ENCODE results near the gene TAS1R2.

TAS1R2 gene

DNA sequence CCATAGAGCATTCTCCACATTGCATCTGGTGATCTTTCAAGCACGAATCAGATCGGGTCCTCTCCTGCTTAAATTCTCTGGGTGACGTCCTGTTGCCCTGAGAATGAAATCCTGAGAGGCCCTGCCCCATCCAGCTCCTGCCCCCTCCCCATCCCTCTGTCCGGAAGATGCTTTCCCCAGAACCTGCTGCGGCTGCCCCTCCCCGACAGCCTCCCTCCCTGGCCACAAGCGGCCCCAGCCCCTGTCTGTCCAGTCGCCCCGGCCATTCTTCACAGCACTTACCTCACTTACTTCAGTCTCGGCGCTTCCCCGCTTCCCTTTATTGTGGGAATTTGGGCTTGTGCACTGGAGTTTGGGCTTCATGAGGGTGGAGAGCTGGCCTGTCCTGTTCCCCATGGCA is 40.3 kb downstream of the TAS1R2 start:
- no peak for DNase-seq

DNA sequence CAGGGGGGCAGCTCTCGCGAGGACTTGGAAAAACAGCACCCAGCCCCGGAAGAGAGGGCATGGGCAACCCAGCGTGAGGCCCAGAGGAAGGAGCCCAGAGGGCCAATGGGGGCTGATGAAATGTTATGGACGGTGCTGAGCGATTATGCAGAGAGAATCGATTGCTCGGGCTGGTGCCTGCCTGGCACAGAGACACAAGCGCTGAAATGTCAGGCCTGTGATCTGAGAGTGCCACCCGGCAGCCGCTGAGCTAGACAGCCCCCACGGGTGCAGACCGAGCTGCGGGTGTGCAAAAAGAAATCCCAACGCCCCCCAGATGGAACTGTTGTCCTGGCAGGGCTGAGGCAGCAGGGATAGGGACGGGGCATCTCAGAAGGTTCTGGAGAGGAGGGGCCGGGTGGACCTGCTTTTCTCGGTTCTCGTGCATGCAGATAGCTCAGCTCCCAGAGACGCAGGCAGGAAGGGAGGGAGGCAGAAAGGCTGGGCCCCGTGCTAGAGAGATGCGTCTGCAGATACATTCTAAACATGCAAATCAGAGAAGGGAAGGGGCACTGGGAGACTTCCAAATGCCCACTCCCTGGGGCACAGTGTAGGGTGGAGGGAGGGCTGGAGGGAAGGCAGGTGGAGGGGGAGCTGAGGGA is 41.5 kb downstream of the TAS1R2 start:
- DNase-seq: no peak

- no peak for DNase-seq
These were observed 42.1 kb downstream of the TAS1R2 start for GRCh38 chr1:18817316-18817715.

- DNase-seq: no peak
These were observed 42.7 kb downstream of the TAS1R2 start for GRCh38 chr1:18816808-18817207.

GRCh38 chr1:18814874-18815531 is 44.5 kb downstream of the TAS1R2 start:
- no peak for DNase-seq

- no peak for DNase-seq
These were observed 45.0 kb downstream of the TAS1R2 start for GRCh38 chr1:18814425-18814824.

DNA sequence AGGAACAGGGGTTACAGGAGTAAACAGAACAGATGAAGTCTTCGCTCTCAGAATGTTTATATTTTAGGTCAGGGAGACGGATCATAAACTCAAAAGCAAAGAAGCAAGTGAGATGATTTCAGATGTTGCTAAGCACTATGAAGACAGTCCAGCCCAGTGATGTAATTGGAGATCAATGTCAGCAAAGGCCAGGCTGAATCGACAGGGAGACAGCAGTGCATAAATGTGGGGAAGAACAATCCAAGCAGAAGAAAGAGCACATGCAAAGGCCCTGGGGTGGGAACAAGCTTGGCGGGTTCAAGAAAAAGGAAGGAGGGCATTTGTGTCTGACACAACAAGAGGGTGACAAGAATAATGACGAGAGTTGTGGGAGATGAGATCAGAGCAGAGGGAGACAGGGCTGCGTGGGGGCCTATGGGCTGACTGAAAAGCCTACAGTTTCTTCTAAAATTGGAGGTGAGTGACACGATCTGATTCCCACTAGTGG is 47.0 kb downstream of the TAS1R2 start:
- no peak for DNase-seq

- no peak for DNase-seq
These were observed 47.6 kb downstream of the TAS1R2 start for GRCh38 chr1:18811733-18812452.

GRCh38 chr1:18809953-18810899 is 49.2 kb downstream of the TAS1R2 start:
- DNase-seq: no peak

DNA sequence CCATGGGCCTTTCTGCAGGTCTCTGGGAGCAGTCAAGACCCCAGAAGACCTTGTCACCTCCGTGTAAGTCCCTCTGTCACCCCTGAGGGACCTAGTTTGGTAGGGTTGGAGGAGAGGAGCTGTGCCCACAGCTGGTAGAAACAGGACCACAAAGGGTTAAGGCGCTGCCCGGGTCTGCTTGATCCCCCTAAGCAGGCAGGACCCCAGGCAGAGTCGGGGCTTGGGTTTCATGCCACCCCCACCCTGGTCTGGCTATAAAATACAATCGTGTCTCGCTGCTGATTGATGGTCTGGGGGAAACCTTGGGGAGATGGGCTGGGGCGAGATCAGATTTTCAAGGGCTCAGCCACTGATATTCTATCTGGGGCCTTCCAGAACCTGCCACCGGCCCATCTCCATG is 50.9 kb downstream of the TAS1R2 start:
- no peak for DNase-seq

GRCh38 chr1:18807334-18808063 is 52.0 kb downstream of the TAS1R2 start:
- DNase-seq: no peak

- DNase-seq: no peak
These were observed 53.3 kb downstream of the TAS1R2 start for GRCh38 chr1:18805925-18806849.

DNA sequence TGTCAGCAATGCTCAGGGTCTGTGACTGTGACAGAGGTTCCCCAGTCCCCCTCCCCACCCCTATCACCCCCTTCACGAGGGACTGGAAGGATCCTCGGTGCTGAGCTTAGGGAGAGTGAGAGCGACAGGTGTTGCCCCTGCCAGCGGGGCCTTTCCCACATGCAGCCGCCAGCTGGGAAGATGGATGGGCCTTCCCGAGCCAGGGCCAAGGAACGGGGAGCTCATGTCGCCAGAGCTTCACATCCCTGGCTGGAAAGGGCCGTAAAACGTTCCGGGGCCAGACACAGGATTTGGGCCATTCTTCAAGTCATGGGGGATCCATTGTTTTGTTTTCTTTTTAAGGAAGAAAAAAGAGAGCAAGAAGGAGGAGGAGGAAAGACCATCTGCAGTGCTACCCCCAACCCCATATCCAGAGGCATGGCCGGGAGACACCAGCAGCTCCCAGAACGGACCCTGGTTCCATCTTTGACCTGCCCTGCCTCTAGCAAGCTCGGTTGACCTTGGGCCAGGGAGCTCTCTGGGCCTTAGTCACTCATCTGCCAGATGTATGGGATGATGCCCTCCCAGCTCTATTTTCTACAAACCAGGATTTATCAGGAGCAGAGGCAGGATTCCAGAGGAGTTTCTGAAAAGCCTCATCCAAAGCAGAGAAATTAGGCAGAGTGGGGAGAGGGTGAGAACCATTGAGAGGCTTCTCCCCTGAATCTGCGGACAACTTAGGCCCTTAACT is 54.1 kb downstream of the TAS1R2 start:
- DNase-seq: no peak

GRCh38 chr1:18803851-18804250 is 55.6 kb downstream of the TAS1R2 start:
- no peak for DNase-seq

DNA sequence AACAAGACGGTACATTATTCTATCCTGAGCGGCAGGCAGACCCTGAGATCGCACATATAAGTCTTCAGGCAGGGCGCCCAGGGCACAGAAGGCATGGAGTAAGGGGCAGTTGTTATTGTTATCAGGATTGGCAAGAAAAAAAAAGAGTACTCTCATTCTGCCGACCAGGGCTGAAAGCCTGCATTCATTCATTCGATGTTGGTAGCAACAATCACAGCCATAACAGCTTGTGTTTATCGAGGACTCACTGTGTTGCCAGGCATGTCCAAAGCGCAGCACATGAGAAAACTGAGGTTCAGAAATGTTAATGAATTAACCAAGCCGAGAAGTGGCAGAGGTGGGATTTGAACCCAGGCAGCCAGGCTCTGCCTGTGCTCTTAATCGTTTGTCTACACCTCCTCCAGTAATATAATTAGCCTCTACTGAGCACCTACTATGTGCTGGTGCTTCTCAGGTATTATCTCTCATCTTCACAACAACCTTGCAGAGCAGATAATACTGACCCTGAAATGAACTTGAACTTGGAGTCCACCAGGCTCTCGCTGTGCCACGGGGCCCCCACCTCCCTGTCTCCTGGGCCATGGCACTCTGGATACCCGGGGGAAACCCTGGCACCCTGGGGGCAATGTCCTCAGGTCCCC is 56.2 kb downstream of the TAS1R2 start:
- no peak for DNase-seq

DNA sequence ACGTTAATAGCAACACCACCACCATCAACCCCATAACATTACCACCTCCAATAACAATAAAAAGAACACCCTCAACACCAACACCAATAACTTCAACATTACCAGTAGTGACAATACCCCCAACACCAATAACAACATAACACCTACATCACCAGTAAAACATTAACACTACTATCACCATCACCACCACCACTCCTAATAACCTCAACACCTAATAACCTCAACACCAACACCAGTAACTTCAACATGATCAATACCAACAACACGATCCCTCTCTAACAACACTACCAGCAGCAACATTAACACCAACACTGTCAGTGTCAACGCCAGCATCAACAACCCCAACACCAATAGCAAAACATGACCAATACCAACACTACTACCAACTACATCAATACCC is 57.2 kb downstream of the TAS1R2 start:
- no peak for DNase-seq

- DNase-seq: no peak
These were observed 59.2 kb downstream of the TAS1R2 start for GRCh38 chr1:18800258-18800657.

GRCh38 chr1:18799454-18799853 is 60.0 kb downstream of the TAS1R2 start:
- no peak for DNase-seq

DNA sequence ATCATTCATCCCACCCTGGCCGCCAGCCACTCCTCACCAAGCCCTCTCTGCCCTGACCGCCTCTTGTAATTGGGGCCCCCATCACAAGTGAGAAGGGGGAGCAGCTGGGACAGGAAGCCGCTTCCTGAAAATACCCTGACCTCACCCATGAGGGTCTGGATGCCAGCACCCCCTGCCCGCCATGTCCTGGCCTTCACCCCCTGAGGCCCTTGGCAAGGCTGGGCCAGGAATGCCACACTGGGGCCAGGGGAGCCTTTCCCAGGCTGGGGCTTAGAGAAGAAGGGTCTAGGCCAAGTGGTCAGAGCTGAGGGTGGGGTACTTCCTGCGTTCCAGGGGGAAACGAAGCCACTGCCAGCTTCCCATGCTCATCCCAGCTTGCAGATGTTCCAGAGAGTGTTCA is 60.5 kb downstream of the TAS1R2 start:
- DNase-seq: no peak

GRCh38 chr1:18798533-18798932 is 60.9 kb downstream of the TAS1R2 start:
- DNase-seq: no peak
